RWPE2 (cell line): ENCODE data around the gene PODXL.

Source experiments
- ATAC-seq: fragments of 200-7000 bp; cut with Tn5 transposase; 3 replicates; pipeline ENCODE4 v1.9.1; 2021; ENCODE audit warnings: low read depth
- DNase-seq: peaks from one replicate; pipeline ENCODE4 v3.0.0-alpha.2; 2020; ENCODE audit warnings: low spot score
- H3K27ac ChIP-seq: fragments of 450-650 bp; 2 replicates; pipeline ENCODE4 v1.5.1; 2017; ENCODE audit warnings: mild to moderate bottlenecking; ENCODE audit not compliant: poor library complexity, severe bottlenecking
- H3K27me3 ChIP-seq: fragments of 250-450 bp; sonication (Bioruptor Pico); 2 replicates; pipeline ENCODE4 v1.5.1; 2021; ENCODE audit warnings: mild to moderate bottlenecking, moderate library complexity; ENCODE audit not compliant: insufficient read depth, poor library complexity, severe bottlenecking
- H3K36me3 ChIP-seq: fragments of 250-450 bp; sonication (Bioruptor Pico); 2 replicates; pipeline ENCODE4 v1.5.1; 2020; ENCODE audit warnings: low read depth, mild to moderate bottlenecking, moderate library complexity
- H3K4me1 ChIP-seq: fragments of 250-450 bp; sonication (Bioruptor Pico); 2 replicates; pipeline ENCODE4 v1.5.1; 2021; ENCODE audit warnings: mild to moderate bottlenecking, moderate library complexity; ENCODE audit not compliant: insufficient read depth, poor library complexity, severe bottlenecking
- H3K4me3 ChIP-seq: fragments of 250-450 bp; sonication (Bioruptor Pico); 2 replicates; pipeline ENCODE4 v1.5.1; 2021; ENCODE audit warnings: mild to moderate bottlenecking, moderate library complexity; ENCODE audit not compliant: severe bottlenecking
- H3K9me3 ChIP-seq: fragments of 250-450 bp; sonication (Bioruptor Pico); 2 replicates; pipeline ENCODE4 v1.5.1; 2021; ENCODE audit warnings: mild to moderate bottlenecking, moderate library complexity; ENCODE audit not compliant: severe bottlenecking
- CTCF ChIP-seq: fragments of 450-650 bp; IDR thresholded peaks from one replicate; pipeline ENCODE4 v1.5.1; 2017; ENCODE audit warnings: mild to moderate bottlenecking, moderate library complexity; ENCODE audit not compliant: poor library complexity, severe bottlenecking

The PODXL gene

DNA sequence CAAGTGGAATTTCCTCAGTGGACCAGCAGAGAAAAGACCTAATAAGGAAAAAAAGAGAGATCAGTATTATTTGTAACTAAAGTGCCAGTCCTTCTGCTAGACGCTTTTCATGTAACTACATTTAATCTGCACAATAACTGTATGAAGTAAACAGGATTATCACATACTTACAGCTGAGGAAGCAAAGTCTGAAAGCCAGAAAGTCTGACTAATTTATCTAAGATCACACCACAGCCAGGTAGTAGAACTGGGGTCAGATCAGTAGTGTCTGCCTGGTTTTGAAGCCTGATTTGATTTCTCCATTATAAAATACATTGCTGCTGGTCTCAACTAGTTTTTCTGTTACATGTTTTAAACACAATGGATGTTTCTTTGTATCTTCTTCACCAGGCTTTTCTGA is 69.2 kb downstream of the PODXL start:
- Histone ChIP-seq H3K36me3 (peaks cover 26% of the 10 kb centered on the region; the same call in 1 of the 2 replicates), H3K4me3 (no peak overlapping the region), H3K27ac (no peak overlapping the region), H3K4me1 (peaks cover 3% of the 10 kb centered on the region), H3K27me3 (no peaks in the 10 kb centered on the region), H3K9me3 (no peaks in the 10 kb centered on the region)
- DNase-seq: no peak
- no peak for ATAC-seq
- no peak for TF ChIP-seq CTCF

DNA sequence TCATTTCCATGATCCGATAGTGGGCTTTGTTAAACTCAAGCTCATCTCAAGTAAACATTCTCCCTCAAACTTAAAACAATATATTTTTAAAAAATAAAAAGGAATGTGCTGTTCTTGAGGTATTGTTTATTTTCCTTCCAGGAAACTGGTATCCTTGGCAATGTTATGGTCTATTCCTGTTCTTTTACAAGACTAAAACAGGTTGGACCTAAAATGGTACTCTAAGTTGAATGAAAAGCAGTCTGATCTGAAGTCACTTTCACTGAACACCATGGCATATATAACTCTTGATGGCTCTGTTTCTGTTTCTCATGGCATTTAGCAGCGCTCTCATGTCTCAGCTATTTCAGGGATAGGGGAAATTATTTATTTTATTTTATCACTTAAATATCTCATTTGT is 70.1 kb downstream of the PODXL start:
- H3K4me3 ChIP-seq: no peak overlapping the region
- H3K27ac ChIP-seq: no peak overlapping the region
- no peaks in the 10 kb centered on the region for H3K27me3 ChIP-seq
- no peaks in the 10 kb centered on the region for H3K4me1 ChIP-seq
- ATAC-seq (no peak), DNase-seq (no peak)
- H3K9me3 ChIP-seq: no peaks in the 10 kb centered on the region
- TF ChIP-seq CTCF: no peak
- peaks cover 26% of the 10 kb centered on the region; the same call in 1 of the 2 replicates for H3K36me3 ChIP-seq

GRCh38 chr7:131483586-131483985 is 72.8 kb downstream of the PODXL start:
- H3K27ac ChIP-seq: no peak overlapping the region
- no peak overlapping the region for H3K4me3 ChIP-seq
- DNase-seq (no peak), ATAC-seq (no peak)
- peaks cover 11% of the 10 kb centered on the region for H3K4me1 ChIP-seq
- H3K36me3 ChIP-seq: peaks cover 23% of the 10 kb centered on the region; the same call in 1 of the 2 replicates
- no peak for TF ChIP-seq CTCF
- H3K27me3 ChIP-seq: no peaks in the 10 kb centered on the region
- H3K9me3 ChIP-seq: no peaks in the 10 kb centered on the region

DNA sequence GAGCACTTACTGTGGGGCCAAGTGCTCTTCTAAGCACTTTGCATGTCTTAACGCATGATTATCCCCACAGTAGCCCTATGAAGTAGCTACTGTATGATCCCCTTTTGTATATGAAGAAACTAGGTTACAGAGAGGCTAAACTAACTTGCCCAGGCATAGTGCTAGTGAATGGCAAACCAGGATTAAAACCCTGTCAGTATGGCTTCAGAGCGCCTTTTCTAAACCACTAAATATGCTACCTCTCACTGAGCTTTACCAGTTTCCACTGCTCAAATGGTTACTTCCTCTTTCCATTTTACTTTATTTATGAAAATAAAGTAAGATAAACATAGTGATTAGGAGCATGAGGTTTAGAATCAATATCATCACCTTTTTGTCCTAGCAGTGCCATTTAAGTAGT is 73.6 kb downstream of the PODXL start:
- Histone ChIP-seq H3K4me3 (no peak overlapping the region), H3K36me3 (peaks cover 17% of the 10 kb centered on the region), H3K27me3 (no peaks in the 10 kb centered on the region), H3K27ac (no peak overlapping the region), H3K4me1 (peaks cover 11% of the 10 kb centered on the region), H3K9me3 (no peaks in the 10 kb centered on the region)
- ATAC-seq: no peak
- no peak for DNase-seq
- TF ChIP-seq CTCF: no peak

DNA sequence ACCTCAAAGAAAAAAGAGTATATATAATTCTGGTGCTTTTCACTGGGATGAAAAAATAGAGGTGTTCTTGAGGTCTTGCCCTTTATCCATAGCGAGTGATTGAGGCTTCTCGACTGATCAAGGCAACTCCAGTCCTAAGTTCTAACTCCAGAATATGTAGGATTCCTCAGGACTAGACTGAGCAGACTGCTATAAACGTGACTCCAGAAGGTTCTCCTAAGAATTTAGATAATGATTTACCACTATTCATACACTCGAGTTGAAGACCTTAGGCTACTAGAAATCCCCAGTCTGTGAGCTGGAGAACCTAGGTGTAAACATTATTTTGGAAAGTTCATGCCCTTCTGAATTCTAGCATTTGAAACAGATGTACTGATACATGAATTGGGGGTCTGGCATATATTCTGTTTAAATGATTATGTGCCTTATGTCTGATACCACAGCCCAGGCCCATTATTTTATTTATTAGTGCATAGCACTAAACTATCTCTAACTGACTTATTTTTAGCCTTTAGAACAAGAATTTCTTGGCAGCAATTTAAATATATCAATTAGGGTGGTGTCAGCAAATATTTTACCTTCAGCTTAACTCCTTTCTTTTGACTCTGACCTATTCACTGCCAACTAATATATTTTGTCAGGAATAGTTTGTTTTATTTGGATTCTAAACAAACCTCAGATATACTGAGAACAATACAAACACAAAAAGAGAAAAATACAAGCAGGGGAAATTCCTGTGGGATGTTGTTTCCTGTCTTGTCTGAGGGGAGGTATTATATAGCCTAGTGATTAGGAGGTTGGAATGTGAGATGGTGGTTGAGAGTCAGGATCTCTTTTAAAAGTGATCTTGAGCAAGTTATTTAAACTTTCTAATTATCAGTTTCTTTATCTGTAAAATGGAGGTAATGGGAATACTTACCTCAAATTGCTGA is 75.8 kb downstream of the PODXL start:
- no peaks in the 10 kb centered on the region for H3K27me3 ChIP-seq
- DNase-seq (no peak), ATAC-seq (no peak)
- H3K27ac ChIP-seq: peak overlapping the region; percentile 7
- peaks cover 5% of the 10 kb centered on the region for H3K36me3 ChIP-seq
- H3K9me3 ChIP-seq: no peaks in the 10 kb centered on the region
- TF ChIP-seq CTCF: no peak
- peaks cover 11% of the 10 kb centered on the region for H3K4me1 ChIP-seq
- H3K4me3 ChIP-seq: no peak overlapping the region
